ENCODE results near the gene ICE2.
A peak's percentile ranks its signal among the peaks of the same experiment; 100 is the strongest.

ICE2 gene

DNA sequence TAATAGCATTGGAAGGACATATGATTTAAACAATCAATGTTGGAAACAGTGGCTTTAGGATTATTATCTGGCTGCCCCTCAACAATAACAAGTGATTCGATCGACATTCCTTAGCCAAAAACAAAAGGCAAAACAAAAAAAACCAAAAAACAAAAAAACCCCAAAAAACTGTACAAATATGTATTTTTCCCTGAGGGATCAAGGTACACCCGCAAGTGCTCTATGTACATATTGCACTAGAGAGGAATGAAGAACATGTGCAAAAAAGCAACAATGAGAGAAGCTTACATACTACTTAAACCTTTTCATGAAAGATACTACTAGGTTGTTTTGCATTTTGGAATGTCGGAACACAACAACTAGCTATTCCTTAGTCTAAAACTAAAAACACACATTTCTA lies 14.2 kb upstream of the ICE2 start:
- DNase-seq (ENCODE audit: low spot score): no peak

DNA sequence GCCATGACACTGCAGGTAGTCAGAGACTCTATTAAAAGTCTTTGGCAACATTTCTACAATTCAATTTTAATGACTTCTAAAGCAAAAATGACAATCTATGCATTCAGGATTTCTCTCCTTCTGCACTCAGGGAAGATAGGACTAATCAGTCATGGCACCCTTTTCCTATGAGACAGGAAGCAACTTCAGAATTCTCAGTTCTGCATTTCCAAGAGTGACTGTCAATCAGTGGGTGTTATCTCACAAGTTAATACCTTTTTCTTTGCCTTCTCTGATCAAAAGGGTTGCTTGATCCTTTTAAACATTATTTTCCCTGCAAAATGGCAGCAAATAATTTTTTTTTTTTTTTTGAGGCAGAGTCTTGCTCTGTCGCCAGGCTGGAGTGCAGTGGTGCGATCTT lies 7.8 kb upstream of the ICE2 start:
- no peak for DNase-seq (ENCODE audit: low spot score)

DNA sequence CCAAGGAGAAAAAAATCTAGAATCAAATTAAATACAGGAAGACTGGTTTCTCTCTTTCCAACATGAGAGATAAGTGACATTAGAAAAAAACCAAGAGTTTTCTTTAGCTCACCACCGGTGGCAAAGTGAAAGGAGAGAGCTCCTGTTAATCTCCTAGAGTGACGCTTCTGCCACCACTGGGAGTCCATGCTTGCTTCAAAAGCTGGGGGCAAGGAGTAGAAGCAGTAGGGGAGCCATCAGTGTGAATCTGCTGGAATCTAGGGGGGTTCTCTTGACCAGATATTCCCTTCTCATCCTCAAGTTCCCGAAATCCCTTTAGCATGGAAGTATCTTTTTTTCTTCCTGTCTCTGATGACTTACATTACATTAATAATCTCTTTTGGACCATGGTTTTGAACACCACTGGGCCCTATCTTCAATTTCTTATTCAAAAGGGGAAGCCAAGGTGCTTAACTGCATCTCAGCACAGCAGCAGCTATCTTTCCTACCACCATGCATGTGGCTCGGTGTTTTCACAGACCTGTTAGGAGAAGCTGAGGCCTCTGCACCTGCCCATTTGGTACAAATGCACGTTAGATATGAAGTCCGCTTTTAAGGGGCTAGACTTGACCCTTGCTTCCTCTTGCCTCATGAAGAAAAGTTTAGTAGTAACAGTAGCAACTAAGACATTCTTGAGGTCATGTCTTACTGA lies 6.6 kb upstream of the ICE2 start:
- no peak for DNase-seq (ENCODE audit: low spot score)

GRCh38 chr15:60483042-60483441 lies 4.1 kb upstream of the ICE2 start:
- DNase-seq (ENCODE audit: low spot score): no peak

DNA sequence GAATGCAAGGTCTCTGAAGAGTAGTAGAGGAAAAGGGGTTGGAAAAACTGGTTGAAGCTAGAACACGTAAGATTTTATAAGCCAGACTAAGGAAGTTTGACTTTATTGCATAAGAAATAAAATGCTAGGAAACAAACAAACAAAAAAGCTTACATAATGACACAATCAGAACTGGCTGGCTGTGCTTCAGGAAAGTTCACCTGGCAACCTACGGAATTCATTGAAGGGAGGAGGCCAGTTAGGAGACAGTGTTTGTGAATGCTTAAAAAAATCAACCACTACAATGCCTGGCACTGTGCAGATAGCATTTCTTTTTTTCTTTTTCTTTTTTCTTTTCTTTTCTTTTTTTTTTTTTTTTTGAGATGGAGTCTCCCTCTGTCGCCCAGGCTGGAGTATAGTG lies 1.9 kb upstream of the ICE2 start:
- no peak for DNase-seq (ENCODE audit: low spot score)

DNA sequence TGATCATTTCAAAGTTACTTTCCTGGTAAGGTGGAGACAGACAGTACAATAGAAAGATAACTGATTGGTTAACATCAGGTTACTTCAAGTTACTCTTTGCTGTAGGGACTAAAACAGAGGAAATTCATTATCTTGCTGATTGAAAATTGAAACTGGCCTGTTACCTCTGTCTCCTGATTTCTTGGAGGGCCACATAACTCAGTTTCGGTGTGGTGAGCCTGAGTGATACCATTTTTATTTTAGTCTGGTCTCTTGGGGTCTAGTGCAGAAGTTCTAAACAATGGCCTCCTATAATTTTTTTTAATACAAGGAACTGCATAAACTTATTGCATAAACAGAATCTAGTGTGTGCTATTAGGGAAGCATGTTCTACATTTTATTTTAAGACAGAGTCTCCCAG lies 1.2 kb upstream of the ICE2 start:
- no peak for DNase-seq (ENCODE audit: low spot score)

- no peak for DNase-seq (ENCODE audit: low spot score)
Observed at GRCh38 chr15:60479361-60480110, 594 bp upstream of the ICE2 start.

DNA sequence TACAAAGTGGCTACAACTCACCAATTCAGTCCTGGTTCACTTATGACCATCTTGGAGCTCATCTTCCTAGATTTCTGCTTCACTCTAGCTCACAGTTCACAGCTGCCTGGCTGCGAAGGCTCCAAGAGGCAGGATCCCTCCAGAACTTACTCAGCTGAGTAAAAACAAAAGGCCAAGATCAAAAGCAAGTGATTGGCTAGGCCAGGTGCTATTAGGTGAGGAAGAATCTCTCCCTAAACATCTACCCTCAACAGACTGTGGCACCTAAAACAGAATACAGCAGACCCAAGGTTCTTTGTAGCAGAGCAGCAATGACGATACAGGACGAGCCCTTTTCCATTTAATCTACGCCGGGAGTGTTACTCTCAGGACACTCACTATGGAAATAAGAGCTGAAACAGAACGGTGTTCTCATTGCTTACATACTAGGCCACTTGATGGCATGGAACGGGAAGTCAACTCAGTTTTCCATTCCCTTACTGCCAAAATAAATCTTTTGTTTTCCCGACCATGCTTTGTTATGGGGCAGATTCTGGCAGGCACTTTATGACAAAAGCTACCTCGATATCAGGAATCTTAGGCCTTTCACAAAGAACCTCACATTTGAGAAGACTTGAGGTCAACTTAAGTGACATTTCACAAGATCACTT lies 901 bp downstream of the ICE2 start:
- peak; percentile 8 for DNase-seq (ENCODE audit: low spot score)

DNA sequence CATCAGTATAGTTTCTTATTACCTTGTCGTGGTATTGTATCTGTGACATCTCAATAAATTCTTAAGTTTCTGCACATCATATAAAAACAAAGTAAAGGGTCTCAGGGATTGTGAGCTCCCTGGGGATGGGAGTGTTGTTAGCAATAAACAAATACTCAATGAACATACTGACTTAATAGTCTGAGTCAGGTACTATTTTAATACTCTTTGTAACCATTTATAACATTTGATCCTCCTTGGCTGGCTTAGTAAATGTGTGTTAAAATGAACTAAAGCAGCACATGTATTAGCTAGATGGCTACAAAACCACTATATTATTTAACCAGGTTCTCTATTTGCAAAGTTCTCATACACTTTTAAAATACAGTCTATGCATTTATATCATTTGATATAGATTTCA lies 1.8 kb downstream of the ICE2 start:
- no peak for DNase-seq (ENCODE audit: low spot score)

DNA sequence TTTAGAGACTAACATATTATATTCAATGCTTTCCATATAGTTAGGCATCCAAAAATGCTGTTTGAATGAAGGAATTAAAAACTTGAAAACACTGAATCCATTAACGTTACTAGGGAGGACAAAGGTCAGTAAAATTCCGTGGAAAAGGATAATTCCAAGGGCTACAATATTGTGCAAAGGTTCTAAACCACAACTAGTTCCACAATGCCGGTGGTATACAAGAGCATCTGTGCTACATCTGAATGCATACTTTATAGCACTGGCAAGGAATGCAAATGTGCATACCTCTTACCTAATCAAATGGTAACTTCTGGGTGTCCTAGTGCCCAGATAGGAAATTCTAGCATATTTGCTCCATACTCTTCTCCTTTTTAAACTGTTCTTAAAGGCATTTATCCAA lies 2.2 kb downstream of the ICE2 start:
- no peak for DNase-seq (ENCODE audit: low spot score)

GRCh38 chr15:60473135-60473534 lies 5.8 kb downstream of the ICE2 start:
- no peak for DNase-seq (ENCODE audit: low spot score)

GRCh38 chr15:60471314-60471713 lies 7.6 kb downstream of the ICE2 start:
- no peak for DNase-seq (ENCODE audit: low spot score)

DNA sequence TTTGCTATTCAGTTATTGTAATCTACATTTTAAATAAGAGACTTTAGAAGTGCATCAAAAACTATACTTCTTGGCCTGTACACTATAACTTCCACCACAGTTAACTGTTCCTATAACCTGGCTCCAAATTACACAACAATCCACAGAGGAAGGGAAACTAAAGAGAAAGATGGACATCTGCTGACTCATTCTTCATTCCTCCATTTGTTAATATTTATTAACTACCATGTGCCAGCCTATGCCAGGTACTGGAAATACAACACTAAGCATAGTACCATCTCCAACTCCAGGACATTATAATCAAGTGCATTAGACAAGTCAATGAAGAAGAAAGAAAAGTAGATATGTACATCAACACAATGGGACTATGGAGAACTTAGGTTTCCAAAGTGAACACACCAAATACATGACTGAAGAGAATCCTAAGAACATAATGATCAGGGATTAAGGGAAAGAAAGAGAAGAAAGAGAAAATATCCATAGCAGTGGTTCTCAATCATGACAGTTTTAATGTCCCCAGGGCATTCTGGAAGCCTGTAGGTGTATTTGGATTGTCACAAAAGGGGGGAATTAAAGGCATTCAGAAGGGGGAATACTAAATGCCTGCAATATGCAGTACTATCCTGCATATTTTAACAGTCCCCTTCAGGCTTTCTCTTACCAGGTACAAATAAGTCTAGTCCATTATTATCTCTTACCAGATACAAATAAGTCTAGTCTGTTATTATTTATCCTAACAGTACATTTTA lies 8.9 kb downstream of the ICE2 start:
- DNase-seq (ENCODE audit: low spot score): no peak

- DNase-seq (ENCODE audit: low spot score): no peak
Observed at GRCh38 chr15:60464836-60465630, 13.9 kb downstream of the ICE2 start.

DNA sequence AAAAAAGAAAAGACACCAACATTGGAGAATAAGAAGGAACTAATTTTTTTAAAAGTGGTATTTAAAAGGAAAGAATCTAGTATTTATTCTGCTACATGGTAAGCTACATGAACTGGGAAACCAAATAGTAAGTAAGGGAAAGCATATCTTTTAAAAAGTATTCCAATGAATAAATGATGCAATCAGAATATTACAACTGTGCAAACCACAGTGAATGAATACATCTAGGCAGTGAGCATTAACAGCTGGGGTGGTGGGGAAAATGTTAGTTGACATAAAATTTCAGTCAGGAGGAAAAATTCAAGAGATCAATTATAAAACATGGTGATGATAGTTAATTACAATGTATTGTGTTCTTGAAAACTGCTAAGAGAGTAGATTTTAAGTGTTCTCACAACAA lies 16.9 kb downstream of the ICE2 start:
- DNase-seq (ENCODE audit: low spot score): no peak

- no peak for DNase-seq (ENCODE audit: low spot score)
Observed at GRCh38 chr15:60460931-60461330, 18.0 kb downstream of the ICE2 start.

GRCh38 chr15:60458721-60459120 lies 20.2 kb downstream of the ICE2 start:
- DNase-seq (ENCODE audit: low spot score): no peak

DNA sequence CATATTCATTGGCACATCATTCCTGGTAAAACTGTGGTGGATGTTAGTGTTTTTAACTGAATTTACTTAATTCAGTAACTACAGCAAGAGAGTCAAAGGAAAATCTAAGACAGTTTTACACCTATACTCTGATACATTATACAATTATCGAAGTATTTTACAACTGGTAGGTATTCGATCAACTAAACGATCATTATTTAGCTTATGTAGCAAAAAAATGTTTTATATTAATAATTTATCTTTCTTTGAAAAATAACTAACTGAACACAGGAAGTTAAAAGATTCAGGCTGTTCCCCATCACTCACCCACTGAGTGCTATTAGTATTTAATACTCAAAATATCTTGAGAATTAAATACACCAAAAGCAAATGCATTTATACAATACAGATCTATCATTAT lies 21.0 kb downstream of the ICE2 start:
- DNase-seq (ENCODE audit: low spot score): no peak

DNA sequence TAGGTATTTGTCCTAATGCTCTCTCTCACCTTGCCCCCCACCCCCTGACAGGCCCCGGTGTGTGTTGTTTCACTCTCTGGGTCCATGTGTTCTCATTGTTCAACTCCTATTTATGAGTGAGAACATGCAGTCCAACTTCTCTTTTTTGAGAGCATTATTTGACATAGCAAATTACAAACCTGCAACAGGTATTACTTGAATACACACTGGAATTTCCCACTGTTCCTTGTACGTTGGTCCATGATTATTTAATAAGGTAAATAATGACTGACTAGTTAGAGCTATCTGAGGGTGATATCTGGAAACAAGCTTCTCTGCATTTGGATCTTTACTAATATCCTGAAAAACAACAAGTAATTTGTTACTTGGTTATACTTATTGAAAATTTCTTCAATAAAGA lies 24.1 kb downstream of the ICE2 start:
- DNase-seq (ENCODE audit: low spot score): no peak

GRCh38 chr15:60448668-60449360 lies 30.1 kb downstream of the ICE2 start:
- no peak for DNase-seq (ENCODE audit: low spot score)

GRCh38 chr15:60444289-60444912 lies 34.5 kb downstream of the ICE2 start:
- DNase-seq (ENCODE audit: low spot score): no peak
